ENCODE measurements around the gene ZNF284.

The ZNF284 gene

DNA sequence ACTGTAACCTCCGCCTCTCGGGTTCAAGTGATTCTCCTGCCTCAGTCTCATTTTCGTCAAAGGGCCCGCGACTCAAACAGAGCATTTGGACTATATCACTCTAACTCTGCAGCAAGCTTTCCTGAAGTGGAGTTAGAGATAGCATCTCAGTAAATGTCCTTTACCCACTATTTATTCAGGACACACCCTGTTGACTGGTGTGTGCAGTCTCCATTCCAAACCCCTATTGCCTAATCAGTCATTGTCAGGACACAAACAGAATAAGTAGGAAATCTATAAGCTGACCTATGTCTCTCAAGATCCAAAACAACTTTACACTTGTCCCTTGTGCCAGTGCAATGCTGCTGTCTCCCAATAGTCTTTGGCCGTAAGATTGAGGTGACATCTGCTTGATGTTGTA is 45.3 kb upstream of the ZNF284 start:
- Histone ChIP-seq H3K27ac (ENCODE audit: low read length) (no peak overlapping the region), H3K4me3 (ENCODE audit: low read depth in 1 of 2, low read length in 2 of 2) (0 out of 4 replicates have a peak overlapping the region, but pooled peaks of 1 of the 2 experiments have one; percentile 12), H4K20me1 (ENCODE audit: insufficient read depth, low read length) (no peaks in the 10 kb centered on the region), H3K4me1 (ENCODE audit: insufficient read depth, low read length) (peaks cover 23% of the 10 kb centered on the region), H3K9me3 (ENCODE audit: insufficient read depth, low read length, severe bottlenecking) (peaks cover 13% of the 10 kb centered on the region), H2AFZ (ENCODE audit: low read depth, low read length) (no peak overlapping the region), H3K27me3 (ENCODE audit: insufficient read depth, low read length, poor library complexity) (no peaks in the 10 kb centered on the region), H3K79me2 (ENCODE audit: insufficient read depth, low read length) (peaks cover 19% of the 10 kb centered on the region), H3K4me2 (ENCODE audit: insufficient read depth, low read length) (peak overlapping the region; percentile 24; the same call in 1 of the 2 replicates), H3K36me3 (ENCODE audit: insufficient read depth, low read length) (peaks cover 51% of the 10 kb centered on the region), H3K9ac (ENCODE audit: low read depth, low read length) (no peak overlapping the region)
- ATAC-seq (ENCODE audit: insufficient read depth, low read depth), result no peak
- DNase-seq, result no peak
- TF ChIP-seq, protein P1, sequence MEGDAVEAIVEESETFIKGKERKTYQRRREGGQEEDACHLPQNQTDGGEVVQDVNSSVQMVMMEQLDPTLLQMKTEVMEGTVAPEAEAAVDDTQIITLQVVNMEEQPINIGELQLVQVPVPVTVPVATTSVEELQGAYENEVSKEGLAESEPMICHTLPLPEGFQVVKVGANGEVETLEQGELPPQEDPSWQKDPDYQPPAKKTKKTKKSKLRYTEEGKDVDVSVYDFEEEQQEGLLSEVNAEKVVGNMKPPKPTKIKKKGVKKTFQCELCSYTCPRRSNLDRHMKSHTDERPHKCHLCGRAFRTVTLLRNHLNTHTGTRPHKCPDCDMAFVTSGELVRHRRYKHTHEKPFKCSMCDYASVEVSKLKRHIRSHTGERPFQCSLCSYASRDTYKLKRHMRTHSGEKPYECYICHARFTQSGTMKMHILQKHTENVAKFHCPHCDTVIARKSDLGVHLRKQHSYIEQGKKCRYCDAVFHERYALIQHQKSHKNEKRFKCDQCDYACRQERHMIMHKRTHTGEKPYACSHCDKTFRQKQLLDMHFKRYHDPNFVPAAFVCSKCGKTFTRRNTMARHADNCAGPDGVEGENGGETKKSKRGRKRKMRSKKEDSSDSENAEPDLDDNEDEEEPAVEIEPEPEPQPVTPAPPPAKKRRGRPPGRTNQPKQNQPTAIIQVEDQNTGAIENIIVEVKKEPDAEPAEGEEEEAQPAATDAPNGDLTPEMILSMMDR (IDR thresholded peaks at IDR 0.05; ENCODE audit: borderline replicate concordance, extremely low read depth, low read length, poor library complexity, severe bottlenecking), result no peak
- no peak for TF ChIP-seq EZH2 (IDR thresholded peaks at IDR 0.05; ENCODE audit: borderline replicate concordance, low read depth, low read length, severe bottlenecking)

DNA sequence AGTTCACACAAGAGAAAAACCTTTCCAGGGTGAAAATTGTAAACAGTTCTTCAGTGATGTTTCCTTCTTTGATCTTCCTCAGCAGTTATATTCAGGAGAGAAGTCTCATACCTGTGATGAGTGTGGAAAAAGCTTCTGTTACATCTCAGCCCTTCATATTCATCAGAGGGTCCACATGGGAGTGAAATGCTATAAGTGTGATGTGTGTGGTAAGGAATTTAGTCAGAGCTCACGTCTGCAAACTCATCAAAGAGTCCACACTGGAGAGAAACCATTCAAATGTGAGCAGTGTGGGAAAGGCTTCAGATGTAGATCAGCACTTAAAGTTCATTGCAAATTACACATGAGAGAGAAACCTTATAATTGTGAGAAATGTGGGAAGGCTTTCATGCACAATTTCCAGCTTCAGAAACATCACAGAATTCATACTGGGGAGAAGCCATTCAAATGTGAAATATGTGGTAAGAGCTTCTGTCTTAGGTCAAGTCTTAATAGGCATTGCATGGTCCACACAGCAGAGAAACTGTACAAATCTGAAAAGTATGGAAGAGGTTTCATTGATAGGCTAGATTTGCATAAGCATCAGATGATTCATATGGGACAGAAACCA is 39.9 kb upstream of the ZNF284 start:
- TF ChIP-seq EZH2 (IDR thresholded peaks at IDR 0.05; ENCODE audit: borderline replicate concordance, low read depth, low read length, severe bottlenecking), result no peak
- TF ChIP-seq, protein P1 (IDR thresholded peaks at IDR 0.05; ENCODE audit: borderline replicate concordance, extremely low read depth, low read length, poor library complexity, severe bottlenecking), result no peak
- Histone ChIP-seq H4K20me1 (ENCODE audit: insufficient read depth, low read length) (no peaks in the 10 kb centered on the region), H3K27ac (ENCODE audit: low read length) (no peak overlapping the region), H3K4me1 (ENCODE audit: insufficient read depth, low read length) (no peaks in the 10 kb centered on the region), H3K27me3 (ENCODE audit: insufficient read depth, low read length, poor library complexity) (no peaks in the 10 kb centered on the region), H3K36me3 (ENCODE audit: insufficient read depth, low read length) (peaks cover 55% of the 10 kb centered on the region), H3K9me3 (ENCODE audit: insufficient read depth, low read length, severe bottlenecking) (peaks cover 28% of the 10 kb centered on the region), H3K79me2 (ENCODE audit: insufficient read depth, low read length) (no peaks in the 10 kb centered on the region; the same call in none of the 2 replicates), H3K4me3 (ENCODE audit: low read depth in 1 of 2, low read length in 2 of 2) (no peak overlapping the region), H2AFZ (ENCODE audit: low read depth, low read length) (no peak overlapping the region), H3K4me2 (ENCODE audit: insufficient read depth, low read length) (no peak overlapping the region), H3K9ac (ENCODE audit: low read depth, low read length) (no peak overlapping the region)
- ATAC-seq (ENCODE audit: insufficient read depth, low read depth), result no peak
- no peak for DNase-seq

DNA sequence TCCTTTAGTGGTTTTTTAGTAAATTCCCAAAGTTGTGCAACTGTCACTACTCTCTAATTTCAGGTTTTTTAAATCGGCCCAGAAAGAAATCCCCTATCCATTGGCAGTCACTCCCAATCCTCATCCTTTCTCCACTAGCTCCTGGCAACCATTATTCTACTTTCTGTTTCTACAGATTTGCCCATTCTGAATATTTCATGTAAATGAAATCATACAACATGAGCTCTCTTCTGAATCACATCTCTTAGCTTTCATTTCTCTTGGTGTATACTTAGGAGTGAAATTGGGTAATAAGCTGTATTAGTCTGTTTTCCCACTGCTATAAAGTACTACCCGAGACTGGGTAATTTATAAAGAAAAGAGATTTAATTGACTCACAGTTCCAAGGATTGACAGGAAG is 29.8 kb upstream of the ZNF284 start:
- Histone ChIP-seq H4K20me1 (ENCODE audit: insufficient read depth, low read length) (no peaks in the 10 kb centered on the region), H3K4me3 (ENCODE audit: low read depth in 1 of 2, low read length in 2 of 2) (no peak overlapping the region), H3K4me2 (ENCODE audit: insufficient read depth, low read length) (no peak overlapping the region), H3K4me1 (ENCODE audit: insufficient read depth, low read length) (no peaks in the 10 kb centered on the region), H3K27ac (ENCODE audit: low read length) (no peak overlapping the region), H3K79me2 (ENCODE audit: insufficient read depth, low read length) (no peaks in the 10 kb centered on the region), H3K36me3 (ENCODE audit: insufficient read depth, low read length) (no peaks in the 10 kb centered on the region), H2AFZ (ENCODE audit: low read depth, low read length) (no peak overlapping the region), H3K9me3 (ENCODE audit: insufficient read depth, low read length, severe bottlenecking) (no peaks in the 10 kb centered on the region), H3K9ac (ENCODE audit: low read depth, low read length) (no peak overlapping the region), H3K27me3 (ENCODE audit: insufficient read depth, low read length, poor library complexity) (no peaks in the 10 kb centered on the region)
- TF ChIP-seq EZH2 (IDR thresholded peaks at IDR 0.05; ENCODE audit: borderline replicate concordance, low read depth, low read length, severe bottlenecking), result no peak
- TF ChIP-seq, protein P1 (IDR thresholded peaks at IDR 0.05; ENCODE audit: borderline replicate concordance, extremely low read depth, low read length, poor library complexity, severe bottlenecking), result no peak
- DNase-seq (no peak), ATAC-seq (ENCODE audit: insufficient read depth, low read depth) (no peak)

Data from DND-41 (cell line).